GM19455 (cell line): ENCODE measurements around the gene SPACA4.

Experiments used
- ATAC-seq: cut with Tn5 transposase; IDR thresholded peaks from one replicate; pipeline ENCODE4 v1.9.1; 2021; ENCODE audit not compliant: unreplicated experiment

SPACA4 gene

GRCh38 chr19:48646722-48647216, 40.2 kb downstream of the SPACA4 start:
- ATAC-seq: no peak

DNA sequence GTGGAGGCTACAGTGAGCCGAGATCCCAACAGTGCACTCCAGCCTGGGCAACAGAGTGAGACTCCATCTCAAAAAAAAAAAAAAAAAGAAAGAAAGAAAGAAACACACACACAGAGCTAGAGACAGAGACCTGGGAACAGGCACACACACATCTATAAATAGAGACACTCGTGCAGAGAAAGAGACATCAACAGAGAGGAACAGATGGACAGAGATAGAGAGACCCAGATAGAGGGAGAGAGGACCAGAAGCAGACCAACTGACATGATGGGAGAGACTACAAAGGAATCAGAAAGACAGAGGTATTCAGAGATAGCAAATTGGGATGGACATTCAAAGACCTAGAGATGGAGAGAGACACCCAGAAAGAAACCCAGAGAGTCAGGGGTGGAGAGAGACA, 41.6 kb downstream of the SPACA4 start:
- ATAC-seq: no peak

GRCh38 chr19:48650974-48651682, 44.6 kb downstream of the SPACA4 start:
- no peak for ATAC-seq

- ATAC-seq: no peak
Measured at GRCh38 chr19:48651683-48652048, 45.1 kb downstream of the SPACA4 start.

GRCh38 chr19:48654299-48655059, 47.9 kb downstream of the SPACA4 start:
- no peak for ATAC-seq

DNA sequence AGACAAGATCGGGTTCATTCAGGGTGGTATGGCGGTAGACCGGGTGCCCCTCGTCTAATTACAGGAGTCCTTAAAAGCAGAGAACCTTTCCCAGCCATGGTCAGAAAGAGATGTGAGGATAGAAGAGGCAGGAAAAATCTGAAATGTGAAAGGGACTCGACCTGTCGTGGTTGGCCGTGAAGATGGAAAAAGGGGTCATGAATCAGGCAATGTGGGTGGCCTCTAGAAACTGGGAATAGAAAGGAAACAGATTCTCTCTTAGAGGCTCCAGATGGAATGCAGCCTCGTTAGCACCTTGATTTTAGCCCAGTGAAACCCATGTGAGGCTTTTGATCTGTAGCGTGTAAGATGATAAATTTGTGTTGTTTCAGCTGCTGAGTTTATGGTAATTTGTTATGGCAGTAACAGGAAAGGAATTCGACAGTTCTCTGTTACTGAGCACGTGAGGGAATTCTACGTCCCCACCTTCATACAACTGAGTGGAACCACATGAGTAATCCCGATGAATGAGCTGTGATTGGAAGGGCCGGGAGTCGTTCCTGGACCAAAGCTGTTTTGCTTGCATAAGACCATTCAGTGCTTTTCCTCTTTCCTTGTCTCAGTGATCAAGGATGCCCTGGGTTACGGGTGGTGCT, 50.4 kb downstream of the SPACA4 start:
- ATAC-seq: no peak
